NCI-H187 treated with DMSO at 0.1 percent for 48 hours (cell line): ENCODE data around the gene ZNF101.

Source experiments
- DNase-seq: peaks from one replicate; lab custom pipeline; 2025; lab: John Stamatoyannopoulos, UW

ZNF101 gene

GRCh38 chr19:19642506-19643157 lies 26.0 kb upstream of the ZNF101 start:
- no peak for DNase-seq

GRCh38 chr19:19643158-19644053 lies 25.2 kb upstream of the ZNF101 start, which contains the start of gene GMIP:
GMIP (minus strand) TSS chr19:19643657; CDS start chr19:19643529, 128 bp downstream.
- DNase-seq, result no peak

- no peak for DNase-seq
Observed at GRCh38 chr19:19644054-19644388, 24.6 kb upstream of the ZNF101 start.

GRCh38 chr19:19645233-19645870 lies 23.3 kb upstream of the ZNF101 start:
- no peak for DNase-seq

- DNase-seq, result no peak
Observed at GRCh38 chr19:19647037-19647835, 21.4 kb upstream of the ZNF101 start.

- DNase-seq, result no peak
Observed at GRCh38 chr19:19649155-19649554, 19.5 kb upstream of the ZNF101 start.

- no peak for DNase-seq
Observed at GRCh38 chr19:19649580-19649995, 19.1 kb upstream of the ZNF101 start.

GRCh38 chr19:19650331-19650730 lies 18.3 kb upstream of the ZNF101 start:
- DNase-seq, result no peak

- no peak for DNase-seq
Observed at GRCh38 chr19:19651076-19651475, 17.6 kb upstream of the ZNF101 start.

- no peak for DNase-seq
Observed at GRCh38 chr19:19652482-19653295, 15.9 kb upstream of the ZNF101 start.

- no peak for DNase-seq
Observed at GRCh38 chr19:19653597-19654147, 15.0 kb upstream of the ZNF101 start.

- no peak for DNase-seq
Observed at GRCh38 chr19:19654441-19654840, 14.2 kb upstream of the ZNF101 start.

- no peak for DNase-seq
Observed at GRCh38 chr19:19655051-19655594, 13.5 kb upstream of the ZNF101 start.

- DNase-seq, result no peak
Observed at GRCh38 chr19:19655641-19656343, 12.8 kb upstream of the ZNF101 start.

GRCh38 chr19:19656451-19657396 lies 11.9 kb upstream of the ZNF101 start:
- DNase-seq, result no peak

- no peak for DNase-seq
Observed at GRCh38 chr19:19657397-19657783, 11.2 kb upstream of the ZNF101 start.

GRCh38 chr19:19659646-19660245 lies 8.9 kb upstream of the ZNF101 start:
- DNase-seq, result no peak

- no peak for DNase-seq
Observed at GRCh38 chr19:19661141-19661674, 7.4 kb upstream of the ZNF101 start.
